Panc1 (cell line): ENCODE results near the gene PCDHGB5. TPM values are rescaled to one million over a fixed set of nuclear protein-coding genes. Genes with fewer than 3 reads are reported as not detected.

Source experiments
- ATAC-seq: fragments of 200-7000 bp; cut with Tn5 transposase; 2 replicates; pipeline ENCODE4 v1.9.1; 2020; ENCODE audit warnings: mild to moderate bottlenecking, moderate library complexity
- BruUV-seq: library from RNA; stranded (reverse); fragments of 400-500 nt; replicated peaks from 2 replicates; lab custom pipeline; 2021; lab: Mats Ljungman, UMichigan
- CTCF ChIA-PET: fragments of 300-600 bp; sonication (Branson Sonifier 250); formaldehyde crosslinking; loops from one replicate; lab custom pipeline; 2022; ENCODE audit warnings: antibody characterized with exemption; lab: Charles Lee
- POLR2A ChIA-PET: fragments of 300-600 bp; sonication (Branson Sonifier 250); formaldehyde crosslinking; loops from one replicate; lab custom pipeline; 2022; ENCODE audit warnings: antibody characterized with exemption; lab: Charles Lee
- DNase-seq: peaks from one replicate; pipeline ENCODE4 v3.0.0-alpha.2; 2010; ENCODE audit warnings: low read depth, low spot score
- H3K27ac ChIP-seq: 2 replicates; pipeline ENCODE4 v1.5.1; 2011; ENCODE audit warnings: mild to moderate bottlenecking, low read length, inconsistent platforms
- H3K27me3 ChIP-seq: fragments of 200-500 bp; sonication (Bioruptor generic); 2 replicates; pipeline ENCODE4 v1.6.0; 2014; ENCODE audit warnings: low read length, inconsistent platforms; ENCODE audit not compliant: control insufficient read depth, insufficient read depth
- H3K36me3 ChIP-seq: fragments of 200-500 bp; sonication (Bioruptor generic); 2 replicates; pipeline ENCODE4 v1.5.1; 2014; ENCODE audit warnings: inconsistent platforms, mild to moderate bottlenecking, low read length, moderate library complexity; ENCODE audit not compliant: control insufficient read depth, insufficient read depth
- H3K4me1 ChIP-seq: 2 replicates; pipeline ENCODE4 v1.5.1; 2011; ENCODE audit warnings: inconsistent platforms, mild to moderate bottlenecking, low read length, moderate library complexity; ENCODE audit not compliant: control insufficient read depth, insufficient read depth
- H3K4me3 ChIP-seq, 2 experiments: 2 replicates each; pipeline ENCODE4 v1.5.1; 2011 to 2012; ENCODE audit warnings: low read depth in 2 of 2, low read length in 2 of 2, mild to moderate bottlenecking in 2 of 2, inconsistent platforms in 1 of 2, moderate library complexity in 1 of 2
- H3K9me3 ChIP-seq: fragments of 200-500 bp; sonication (Bioruptor generic); 2 replicates; pipeline ENCODE4 v1.5.1; 2014; ENCODE audit warnings: low read depth, mild to moderate bottlenecking, inconsistent platforms, low read length, moderate library complexity; ENCODE audit not compliant: control insufficient read depth, insufficient read depth
- CTCF ChIP-seq: fragments of 450-650 bp; IDR thresholded peaks from 2 replicates; pipeline ENCODE4 v1.5.1; 2017; ENCODE audit warnings: mild to moderate bottlenecking
- POLR2AphosphoS5 ChIP-seq: IDR thresholded peaks from 2 replicates; pipeline ENCODE4 v1.6.1; 2012; ENCODE audit warnings: mild to moderate bottlenecking, low read depth, low read length, moderate library complexity
- REST ChIP-seq, 2 experiments: IDR thresholded peaks; 2 replicates each; pipeline ENCODE4 v1.6.1; 2011 to 2012; ENCODE audit warnings: low read depth in 2 of 2, control low read depth in 1 of 2, low read length in 1 of 2, mild to moderate bottlenecking in 1 of 2, moderate library complexity in 1 of 2; ENCODE audit not compliant: insufficient read depth in 1 of 2
- SIN3A ChIP-seq: IDR thresholded peaks from 2 replicates; pipeline ENCODE4 v1.6.1; 2012; ENCODE audit warnings: low read depth, mild to moderate bottlenecking, low read length, moderate library complexity, borderline replicate concordance; ENCODE audit not compliant: insufficient read depth
- TCF7L2 ChIP-seq: IDR thresholded peaks from 2 replicates; pipeline ENCODE4 v1.6.1; 2011; ENCODE audit warnings: mild to moderate bottlenecking, low read depth, low read length, inconsistent platforms
- in situ Hi-C: cut with HindIII; loops from 2 replicates; pipeline ENCODE4 v1.10.0; 2016; ENCODE audit warnings: low sequenced_read_pairs, low pct_unique_long_range_greater_than_20kb
- intact Hi-C: fragments of 100-400 bp; cut with micrococcal nuclease; formaldehyde crosslinking; loops from one replicate; pipeline ENCODE4 v1.10.0; 2022; ENCODE audit not compliant: unreplicated experiment
- total RNA-seq: library from RNA; stranded (reverse); gene quantifications from one replicate; pipeline ENCODE4 v1.2.1, GENCODE V29; 2021; ENCODE audit not compliant: unreplicated experiment

The PCDHGB5 gene
- total RNA-seq, 1 experiment from 2014 or later, result 0.87 TPM

GRCh38 chr5:141422742-141423291, 25.1 kb downstream of the PCDHGB5 start:
- Histone ChIP-seq H3K4me3 (no peak overlapping the region), H3K4me1 (no peaks in the 10 kb centered on the region; the same call in 1 of the 2 replicates), H3K27me3 (no peaks in the 10 kb centered on the region), H3K36me3 (no peaks in the 10 kb centered on the region), H3K27ac (no peak overlapping the region), H3K9me3 (peaks cover 16% of the 10 kb centered on the region; the same call in 1 of the 2 replicates)
- no TSS peak for BruUV-seq
- in situ Hi-C loops (no loop called here), intact Hi-C loops (no loop called here)
- no peak for ATAC-seq
- CTCF ChIA-PET, result interaction anchor here (1.1 kb wide), 1 partner anchor 43 kb away, joined by 3 read pairs; no protein-coding TSS in a partner anchor
- TF ChIP-seq TCF7L2, result no peak
- TF ChIP-seq REST (IDR thresholded peaks at IDR 0.05; ENCODE audit: insufficient read depth in 1 of 2, low read depth in 2 of 2, low read length in 1 of 2), result no peak
- no peak for TF ChIP-seq SIN3A
- no peak for TF ChIP-seq CTCF
- TF ChIP-seq POLR2AphosphoS5, result no peak
- DNase-seq, result no peak
- POLR2A ChIA-PET, result no interaction called here

- intact Hi-C loops, result no loop called here
- Histone ChIP-seq H3K36me3 (no peaks in the 10 kb centered on the region), H3K4me1 (no peaks in the 10 kb centered on the region), H3K27ac (no peak overlapping the region), H3K4me3 (no peak overlapping the region), H3K9me3 (peaks cover 13% of the 10 kb centered on the region; the same call in 1 of the 2 replicates), H3K27me3 (no peaks in the 10 kb centered on the region)
- ChIA-PET CTCF (interaction anchor here (0.6 kb wide), 1 partner anchor 97 kb away, joined by 3 read pairs; no protein-coding TSS in a partner anchor), POLR2A (no interaction called here)
- ATAC-seq (no peak), DNase-seq (no peak)
- TF ChIP-seq REST (IDR thresholded peaks at IDR 0.05; ENCODE audit: insufficient read depth in 1 of 2, low read depth in 2 of 2, low read length in 1 of 2) (no peak), POLR2AphosphoS5 (no peak), CTCF (no peak), TCF7L2 (no peak)
- BruUV-seq, result no TSS peak
- in situ Hi-C loops, result no loop called here
Measured at GRCh38 chr5:141427783-141428426, 30.2 kb downstream of the PCDHGB5 start.
